ENCODE measurements around the gene PCDHAC1. TPM values are rescaled to one million over a fixed set of nuclear protein-coding genes. Genes with fewer than 3 reads are reported as not detected.

Gene PCDHAC1
- total and polyA plus RNA-seq, 3 experiments from 2014 or later: not detected

DNA sequence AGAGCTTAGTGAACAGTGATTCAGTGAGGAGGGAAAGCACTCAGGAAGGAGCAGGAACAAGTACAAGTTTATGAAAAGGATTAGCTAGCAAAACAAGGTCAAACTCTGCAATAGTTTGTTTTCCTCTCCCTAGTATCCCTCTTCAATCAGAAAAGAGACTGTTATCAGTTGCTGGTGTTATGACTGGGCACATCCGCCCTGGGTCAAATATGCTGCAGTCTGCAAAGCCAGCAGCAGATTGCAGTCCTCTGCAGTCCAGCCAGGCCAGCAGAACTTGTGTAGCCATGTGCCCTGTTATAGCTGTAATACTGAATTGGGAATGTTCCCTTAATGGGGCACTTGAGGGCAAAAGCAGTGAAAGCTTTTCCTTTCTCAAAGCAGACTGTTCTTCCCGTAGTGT, 52.2 kb downstream of the PCDHAC1 start:
- H3K4me1 Mint-ChIP-seq: no peaks in the 10 kb centered on the region
- CTCF ChIA-PET: no interaction called here
- Histone ChIP-seq H3K9me3 (ENCODE audit: low read length) (no peaks in the 10 kb centered on the region), H3K27ac (ENCODE audit: low read depth, low read length) (no peak overlapping the region), H3K4me3 (ENCODE audit: low read length) (no peak overlapping the region), H3K36me3 (ENCODE audit: insufficient read depth, low read length) (no peaks in the 10 kb centered on the region), H3K27me3 (ENCODE audit: insufficient read depth, low read length, poor library complexity, severe bottlenecking) (no peaks in the 10 kb centered on the region), H3K4me1 (ENCODE audit: insufficient read depth, low read length) (no peaks in the 10 kb centered on the region)
- DNase-seq: no peak
- H3K4me3 Mint-ChIP-seq: no peak overlapping the region
- POLR2A ChIA-PET: no interaction called here
- no peak overlapping the region for H3K27ac Mint-ChIP-seq
- H3K27me3 Mint-ChIP-seq: peaks cover 4 to 15% of the 10 kb centered on the region in 2 donors
- no peaks in the 10 kb centered on the region for H3K36me3 Mint-ChIP-seq
- H3K9me3 Mint-ChIP-seq: peaks cover 0 to 3% (median 0%) of the 10 kb centered on the region in 5 donors

- H3K4me3 ChIP-seq (ENCODE audit: low read length): no peak overlapping the region
- H3K27me3 ChIP-seq (ENCODE audit: insufficient read depth, low read length, poor library complexity, severe bottlenecking): no peaks in the 10 kb centered on the region
- Mint-ChIP-seq H3K36me3 (no peaks in the 10 kb centered on the region), H3K4me3 (no peak overlapping the region), H3K27me3 (peaks cover 4 to 15% of the 10 kb centered on the region in 2 donors), H3K9me3 (peaks cover 0 to 3% (median 0%) of the 10 kb centered on the region in 5 donors), H3K4me1 (no peaks in the 10 kb centered on the region), H3K27ac (no peak overlapping the region)
- no peaks in the 10 kb centered on the region for H3K36me3 ChIP-seq (ENCODE audit: insufficient read depth, low read length)
- no peak for DNase-seq
- H3K4me1 ChIP-seq (ENCODE audit: insufficient read depth, low read length): no peaks in the 10 kb centered on the region
- ChIA-PET POLR2A (no interaction called here), CTCF (no interaction called here)
- H3K9me3 ChIP-seq (ENCODE audit: low read length): no peaks in the 10 kb centered on the region
- H3K27ac ChIP-seq (ENCODE audit: low read depth, low read length): no peak overlapping the region
Measured at GRCh38 chr5:140978983-140979382, 52.9 kb downstream of the PCDHAC1 start.

Other genes with a start within 250 kb of the PCDHAC1 start
- 100 to 1,000 TPM in 1 of 2 experiments, 10 to 100 TPM in 1; 97.4 to 104 TPM for gene HARS1, start 234.9 kb upstream of the PCDHAC1 start, total RNA-seq
- gene HARS1, start 234.9 kb upstream of the PCDHAC1 start, polyA plus RNA-seq: 63.6 TPM
- gene HARS2, start 234.8 kb upstream of the PCDHAC1 start, total RNA-seq: 10 to 100 TPM; 26.4 to 29.4 TPM
- 21.0 TPM for gene HARS2, start 234.8 kb upstream of the PCDHAC1 start, polyA plus RNA-seq
- 10 to 100 TPM; 71.2 to 75.2 TPM for gene ZMAT2, start 225.9 kb upstream of the PCDHAC1 start, total RNA-seq
- 81.7 TPM for gene ZMAT2, start 225.9 kb upstream of the PCDHAC1 start, polyA plus RNA-seq
- not detected for gene PCDHA1, start 140.2 kb upstream of the PCDHAC1 start, total RNA-seq
- not detected for gene PCDHA1, start 140.2 kb upstream of the PCDHAC1 start, polyA plus RNA-seq
- gene PCDHA2, start 131.4 kb upstream of the PCDHAC1 start, total RNA-seq: not detected
- gene PCDHA2, start 131.4 kb upstream of the PCDHAC1 start, polyA plus RNA-seq: not detected
- gene PCDHA3, start 125.2 kb upstream of the PCDHAC1 start, total RNA-seq: not detected
- not detected for gene PCDHA3, start 125.2 kb upstream of the PCDHAC1 start, polyA plus RNA-seq
- not detected for gene PCDHA4, start 119.2 kb upstream of the PCDHAC1 start, total RNA-seq
- not detected for gene PCDHA4, start 119.2 kb upstream of the PCDHAC1 start, polyA plus RNA-seq
- gene PCDHA5, start 104.7 kb upstream of the PCDHAC1 start, total RNA-seq: not detected
- not detected for gene PCDHA5, start 104.7 kb upstream of the PCDHAC1 start, polyA plus RNA-seq
- not detected for gene PCDHA6, start 98.3 kb upstream of the PCDHAC1 start, total RNA-seq
- gene PCDHA6, start 98.3 kb upstream of the PCDHAC1 start, polyA plus RNA-seq: not detected
- gene PCDHA7, start 92.0 kb upstream of the PCDHAC1 start, total RNA-seq: not detected
- not detected for gene PCDHA7, start 92.0 kb upstream of the PCDHAC1 start, polyA plus RNA-seq
- gene PCDHA8, start 85.1 kb upstream of the PCDHAC1 start, total RNA-seq: not detected
- gene PCDHA8, start 85.1 kb upstream of the PCDHAC1 start, polyA plus RNA-seq: not detected
- not detected for gene PCDHA9, start 77.9 kb upstream of the PCDHAC1 start, total RNA-seq
- not detected for gene PCDHA9, start 77.9 kb upstream of the PCDHAC1 start, polyA plus RNA-seq
- gene PCDHA10, start 70.4 kb upstream of the PCDHAC1 start, total RNA-seq: not detected
- gene PCDHA10, start 70.4 kb upstream of the PCDHAC1 start, polyA plus RNA-seq: not detected
- gene PCDHA11, start 57.3 kb upstream of the PCDHAC1 start, total RNA-seq: not detected
- not detected for gene PCDHA11, start 57.3 kb upstream of the PCDHAC1 start, polyA plus RNA-seq
- not detected for gene PCDHA12, start 51.0 kb upstream of the PCDHAC1 start, total RNA-seq
- gene PCDHA12, start 51.0 kb upstream of the PCDHAC1 start, polyA plus RNA-seq: not detected
- not detected for gene PCDHA13, start 44.2 kb upstream of the PCDHAC1 start, total RNA-seq
- gene PCDHA13, start 44.2 kb upstream of the PCDHAC1 start, polyA plus RNA-seq: not detected
- not detected for gene PCDHAC2, start 40.2 kb downstream of the PCDHAC1 start, total RNA-seq
- gene PCDHAC2, start 40.2 kb downstream of the PCDHAC1 start, polyA plus RNA-seq: not detected
- gene PCDHB1, start 125.1 kb downstream of the PCDHAC1 start, total RNA-seq: not detected
- gene PCDHB1, start 125.1 kb downstream of the PCDHAC1 start, polyA plus RNA-seq: not detected
- not detected for gene PCDHB2, start 168.3 kb downstream of the PCDHAC1 start, total RNA-seq
- not detected for gene PCDHB2, start 168.3 kb downstream of the PCDHAC1 start, polyA plus RNA-seq
- gene PCDHB3, start 174.2 kb downstream of the PCDHAC1 start, total RNA-seq: not detected
- gene PCDHB3, start 174.2 kb downstream of the PCDHAC1 start, polyA plus RNA-seq: not detected
- gene PCDHB4, start 195.5 kb downstream of the PCDHAC1 start, total RNA-seq: not detected
- not detected for gene PCDHB4, start 195.5 kb downstream of the PCDHAC1 start, polyA plus RNA-seq
- not detected for gene PCDHB5, start 208.9 kb downstream of the PCDHAC1 start, total RNA-seq
- not detected for gene PCDHB5, start 208.9 kb downstream of the PCDHAC1 start, polyA plus RNA-seq
- gene PCDHB6, start 223.8 kb downstream of the PCDHAC1 start, total RNA-seq: not detected
- gene PCDHB6, start 223.8 kb downstream of the PCDHAC1 start, polyA plus RNA-seq: not detected
- not detected for gene PCDHB7, start 246.3 kb downstream of the PCDHAC1 start, total RNA-seq
- not detected for gene PCDHB7, start 246.3 kb downstream of the PCDHAC1 start, polyA plus RNA-seq

Measured in CD8-positive, alpha-beta memory T cell (primary cell).